Astrocyte (in vitro differentiated cells and primary cell): ENCODE measurements around the gene CSNK1D. TPM values are rescaled to one million over a fixed set of nuclear protein-coding genes. Genes with fewer than 3 reads are reported as not detected.

Experiments used
- DNase-seq: peaks from one replicate; pipeline ENCODE4 v3.0.0-alpha.2; 2010; ENCODE audit warnings: low read depth
- FAIRE-seq: peaks from 2 replicates; lab custom pipeline; 2011; peaks lifted over from hg19 to GRCh38; lab: Jason Lieb, UNC
- H2AFZ ChIP-seq: 2 replicates; pipeline ENCODE4 v1.6.0; 2012; ENCODE audit warnings: low read depth, low read length, inconsistent platforms
- H3K27ac ChIP-seq: 2 replicates; pipeline ENCODE4 v1.5.1; 2011; ENCODE audit warnings: low read depth, low read length, inconsistent platforms
- H3K27me3 ChIP-seq: 2 replicates; pipeline ENCODE4 v1.6.0; 2011; ENCODE audit warnings: low read length, inconsistent platforms; ENCODE audit not compliant: insufficient read depth
- H3K36me3 ChIP-seq: 2 replicates; pipeline ENCODE4 v1.5.1; 2011; ENCODE audit warnings: low read length, inconsistent platforms; ENCODE audit not compliant: insufficient read depth
- H3K4me1 ChIP-seq: 2 replicates; pipeline ENCODE4 v1.5.1; 2011; ENCODE audit warnings: low read length, inconsistent platforms; ENCODE audit not compliant: insufficient read depth
- H3K4me2 ChIP-seq: 2 replicates; pipeline ENCODE4 v1.6.0; 2012; ENCODE audit warnings: low read length, inconsistent platforms
- H3K4me3 ChIP-seq: 2 replicates; pipeline ENCODE4 v1.5.1; 2011; ENCODE audit warnings: low read depth, mild to moderate bottlenecking, low read length, inconsistent platforms; ENCODE audit not compliant: insufficient read depth
- H3K79me2 ChIP-seq: 2 replicates; pipeline ENCODE4 v1.6.0; 2012; ENCODE audit warnings: mild to moderate bottlenecking, low read length, inconsistent platforms; ENCODE audit not compliant: insufficient read depth
- H3K9ac ChIP-seq: 2 replicates; pipeline ENCODE4 v1.6.0; 2012; ENCODE audit warnings: mild to moderate bottlenecking, low read length, inconsistent platforms
- H3K9me3 ChIP-seq: 2 replicates; pipeline ENCODE4 v1.5.1; 2012; ENCODE audit warnings: low read depth, mild to moderate bottlenecking, low read length, inconsistent platforms; ENCODE audit not compliant: insufficient read depth
- H4K20me1 ChIP-seq: 2 replicates; pipeline ENCODE4 v1.6.0; 2012; ENCODE audit warnings: low read length, inconsistent platforms; ENCODE audit not compliant: insufficient read depth
- H3K27ac Mint-ChIP-seq: one replicate; pipeline ENCODE4 v1.8.0; 2021; ENCODE audit warnings: mild to moderate bottlenecking, mixed read lengths; ENCODE audit not compliant: unreplicated experiment
- H3K27me3 Mint-ChIP-seq: one replicate; pipeline ENCODE4 v1.8.0; 2021; ENCODE audit warnings: low read depth, mixed read lengths; ENCODE audit not compliant: unreplicated experiment
- H3K36me3 Mint-ChIP-seq: one replicate; pipeline ENCODE4 v1.8.0; 2021; ENCODE audit warnings: low read depth, mixed read lengths; ENCODE audit not compliant: unreplicated experiment
- H3K4me1 Mint-ChIP-seq: one replicate; pipeline ENCODE4 v1.8.0; 2021; ENCODE audit warnings: low read depth, mixed read lengths; ENCODE audit not compliant: unreplicated experiment
- H3K4me3 Mint-ChIP-seq: one replicate; pipeline ENCODE4 v1.8.0; 2021; ENCODE audit warnings: mild to moderate bottlenecking, moderate library complexity, mixed read lengths; ENCODE audit not compliant: unreplicated experiment
- H3K9me3 Mint-ChIP-seq: one replicate; pipeline ENCODE4 v1.8.0; 2021; ENCODE audit warnings: mild to moderate bottlenecking, mixed read lengths; ENCODE audit not compliant: unreplicated experiment
- CTCF ChIP-seq: IDR thresholded peaks from 2 replicates; pipeline ENCODE4 v1.5.1; 2011; ENCODE audit warnings: low read depth, mild to moderate bottlenecking, inconsistent platforms, low read length, moderate library complexity; ENCODE audit not compliant: insufficient read depth
- EZH2 ChIP-seq: IDR thresholded peaks from 2 replicates; pipeline ENCODE4 v1.6.1; 2012; ENCODE audit warnings: mild to moderate bottlenecking, low read length, inconsistent platforms; ENCODE audit not compliant: insufficient read depth
- total RNA-seq: library from RNA; stranded (reverse); gene quantifications from 2 replicates; pipeline ENCODE4 v1.2.1, GENCODE V29; 2021

CSNK1D gene
- total RNA-seq, 1 donor from 2014 or later: 153 TPM

GRCh38 chr17:82294064-82294773, 20.7 kb upstream of the CSNK1D start:
- Histone ChIP-seq H3K9me3 (no peaks in the 10 kb centered on the region), H3K27ac (no peak overlapping the region), H3K4me2 (peak overlapping the region; percentile 76), H4K20me1 (no peaks in the 10 kb centered on the region), H3K9ac (no peak overlapping the region), H3K79me2 (no peaks in the 10 kb centered on the region), H2AFZ (no peak overlapping the region), H3K4me1 (peaks cover 28% of the 10 kb centered on the region), H3K4me3 (peak overlapping the region; percentile 43), H3K27me3 (no peaks in the 10 kb centered on the region), H3K36me3 (no peaks in the 10 kb centered on the region)
- TF ChIP-seq CTCF: no peak
- no peak for TF ChIP-seq EZH2
- peak overlapping the region; percentile 83 for H3K4me3 Mint-ChIP-seq
- H3K36me3 Mint-ChIP-seq: no peaks in the 10 kb centered on the region
- peaks cover 3% of the 10 kb centered on the region for H3K4me1 Mint-ChIP-seq
- peak overlapping the region; percentile 50 for H3K27ac Mint-ChIP-seq
- H3K27me3 Mint-ChIP-seq: peaks cover 18% of the 10 kb centered on the region
- FAIRE-seq (no peak), DNase-seq (no peak)
- no peaks in the 10 kb centered on the region for H3K9me3 Mint-ChIP-seq

- H3K4me1 ChIP-seq: peaks cover 27% of the 10 kb centered on the region
- FAIRE-seq: no peak
- peaks cover 10% of the 10 kb centered on the region for H3K27me3 Mint-ChIP-seq
- H3K4me2 ChIP-seq: peak overlapping the region; percentile 92
- no peaks in the 10 kb centered on the region for H3K9me3 Mint-ChIP-seq
- H3K9me3 ChIP-seq: peaks cover 2% of the 10 kb centered on the region
- no peaks in the 10 kb centered on the region for H3K79me2 ChIP-seq
- H3K36me3 ChIP-seq: no peaks in the 10 kb centered on the region
- H3K27me3 ChIP-seq: no peaks in the 10 kb centered on the region
- H3K4me3 Mint-ChIP-seq: peak overlapping the region; percentile 87
- no peak for TF ChIP-seq CTCF
- no peak for TF ChIP-seq EZH2
- peak overlapping the region; percentile 71 for H3K4me3 ChIP-seq
- H3K27ac ChIP-seq: peak overlapping the region; percentile 80
- no peak overlapping the region for H3K27ac Mint-ChIP-seq
- H3K4me1 Mint-ChIP-seq: peaks cover 2% of the 10 kb centered on the region
- no peaks in the 10 kb centered on the region for H3K36me3 Mint-ChIP-seq
- H4K20me1 ChIP-seq: no peaks in the 10 kb centered on the region
- H3K9ac ChIP-seq: peak overlapping the region; percentile 84
- peak overlapping the region; percentile 91 for H2AFZ ChIP-seq
- peak; percentile 97 for DNase-seq
Measured at GRCh38 chr17:82292251-82293154, 19.0 kb upstream of the CSNK1D start.
